GM21576 (cell line): ENCODE data around the gene RPTOR.

Experiments used
- ATAC-seq: cut with Tn5 transposase; IDR thresholded peaks from one replicate; pipeline ENCODE4 v1.9.1; 2021; ENCODE audit warnings: mild to moderate bottlenecking, moderate library complexity; ENCODE audit not compliant: unreplicated experiment

The RPTOR gene

GRCh38 chr17:80660527-80661198 is 116.0 kb downstream of the RPTOR start:
- no peak for ATAC-seq

- ATAC-seq = no peak
Measured at GRCh38 chr17:80662557-80662956, 117.9 kb downstream of the RPTOR start.

- no peak for ATAC-seq
Measured at GRCh38 chr17:80663781-80664206, 119.2 kb downstream of the RPTOR start.

- no peak for ATAC-seq
Measured at GRCh38 chr17:80664217-80664790, 119.7 kb downstream of the RPTOR start.

GRCh38 chr17:80665792-80666191 is 121.2 kb downstream of the RPTOR start:
- ATAC-seq = no peak

GRCh38 chr17:80666867-80667266 is 122.2 kb downstream of the RPTOR start:
- no peak for ATAC-seq

- ATAC-seq = no peak
Measured at GRCh38 chr17:80667462-80668277, 123.0 kb downstream of the RPTOR start.

GRCh38 chr17:80668375-80669148 is 123.9 kb downstream of the RPTOR start:
- no peak for ATAC-seq

GRCh38 chr17:80671039-80671824 is 126.6 kb downstream of the RPTOR start:
- ATAC-seq = no peak

GRCh38 chr17:80671825-80672110 is 127.1 kb downstream of the RPTOR start:
- no peak for ATAC-seq

GRCh38 chr17:80673152-80673920 is 128.7 kb downstream of the RPTOR start:
- no peak for ATAC-seq

- no peak for ATAC-seq
Measured at GRCh38 chr17:80675438-80676095, 130.9 kb downstream of the RPTOR start.

GRCh38 chr17:80676096-80676466 is 131.4 kb downstream of the RPTOR start:
- ATAC-seq = no peak

- ATAC-seq = no peak
Measured at GRCh38 chr17:80676564-80676963, 131.9 kb downstream of the RPTOR start.

GRCh38 chr17:80677214-80677756 is 132.6 kb downstream of the RPTOR start:
- no peak for ATAC-seq

GRCh38 chr17:80679816-80680215 is 135.2 kb downstream of the RPTOR start:
- ATAC-seq = no peak

- ATAC-seq = no peak
Measured at GRCh38 chr17:80681215-80681614, 136.6 kb downstream of the RPTOR start.

- no peak for ATAC-seq
Measured at GRCh38 chr17:80682372-80682771, 137.7 kb downstream of the RPTOR start.

- no peak for ATAC-seq
Measured at GRCh38 chr17:80683625-80684104, 139.0 kb downstream of the RPTOR start.
